Naive thymus-derived CD8-positive, alpha-beta T cell (primary cell): ENCODE results near the gene VTI1A. TPM values are rescaled to one million over a fixed set of nuclear protein-coding genes. Genes with fewer than 3 reads are reported as not detected.

Experiments used
- ATAC-seq, 2 donors: fragments of 150-1000 bp; cut with Tn5 transposase in 1 of 2; sonication (Bioruptor Pico), chemical (Tn5 transposase) in 1 of 2; 1 replicate in 1 of 2; 2 replicates in 1 of 2; pipeline ENCODE4 v1.10.0; 2021; ENCODE audit warnings: mild to moderate bottlenecking in 2 of 2, moderate library complexity in 2 of 2
- POLR2A ChIA-PET: fragments of 350-600 bp; sonication (Branson Sonifier 250); formaldehyde crosslinking; loops from one replicate; lab custom pipeline; 2021; ENCODE audit warnings: antibody characterized with exemption; lab: Charles Lee
- DNase-seq, 10 donors: peaks; one replicate each; pipeline versions ENCODE4 v3.0.0 to v3.0.0-alpha.2; 2020 to 2022
- H3K27ac Mint-ChIP-seq, 10 donors: one replicate each; pipeline ENCODE4 v1.8.0; 2020 to 2022; ENCODE audit warnings: mild to moderate bottlenecking in 10 of 10, mixed read lengths in 10 of 10, moderate library complexity in 4 of 10, inconsistent platforms in 1 of 10
- H3K27me3 Mint-ChIP-seq, 5 donors: one replicate each; pipeline ENCODE4 v1.8.0; 2021 to 2022; ENCODE audit warnings: mixed read lengths in 5 of 5
- H3K36me3 Mint-ChIP-seq, 3 donors: one replicate each; pipeline ENCODE4 v1.8.0; 2020 to 2022; ENCODE audit warnings: mixed read lengths in 3 of 3, mild to moderate bottlenecking in 2 of 3, inconsistent platforms in 1 of 3
- H3K4me1 Mint-ChIP-seq, 4 donors: one replicate each; pipeline ENCODE4 v1.8.0; 2021 to 2022; ENCODE audit warnings: mixed read lengths in 4 of 4
- H3K4me3 Mint-ChIP-seq, 10 donors: one replicate each; pipeline ENCODE4 v1.8.0; 2020 to 2022; ENCODE audit warnings: mild to moderate bottlenecking in 10 of 10, mixed read lengths in 10 of 10, moderate library complexity in 6 of 10, inconsistent platforms in 1 of 10
- H3K9me3 Mint-ChIP-seq, 9 donors: one replicate each; pipeline ENCODE4 v1.8.0; 2020 to 2022; ENCODE audit warnings: mixed read lengths in 9 of 9, mild to moderate bottlenecking in 3 of 9, inconsistent platforms in 1 of 9, moderate library complexity in 1 of 9
- polyA plus RNA-seq, 3 donors: library from polyadenylated mRNA; unstranded; fragments of 300-500 nt; fragmentation: Illumina TruSeq; gene quantifications; one replicate each; pipeline ENCODE4 v1.2.3, GENCODE V29; 2021
- total RNA-seq, 8 experiments: library from RNA in 2 of 8; stranded (reverse) in 2 of 8; gene quantifications; one replicate each; pipeline ENCODE4 v1.2.3 and lab custom pipeline; 2021 to 2026

VTI1A gene
- total and polyA plus RNA-seq, 5 experiments from 2014 or later, result 24.4 to 42.7 (median 30.2) TPM

DNA sequence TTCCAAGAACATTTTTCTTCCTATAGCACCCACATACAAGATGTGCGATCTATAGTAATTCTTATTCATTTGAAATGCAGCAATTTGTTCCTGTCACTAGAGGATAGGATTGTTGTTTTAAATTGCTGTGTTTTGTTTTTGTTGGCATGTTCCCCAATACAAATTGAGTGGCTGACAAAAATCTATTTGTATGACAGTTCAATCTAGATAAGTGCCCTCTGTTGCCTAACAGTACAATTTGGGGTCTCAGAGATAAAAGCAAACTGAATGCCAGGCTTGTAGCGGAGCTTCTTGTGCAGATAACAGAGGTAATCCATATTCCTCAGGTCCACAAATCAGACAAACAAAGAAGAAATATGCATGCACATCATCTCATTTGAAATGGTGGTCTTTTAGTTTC is 68.8 kb downstream of the VTI1A start:
- Mint-ChIP-seq H3K9me3 (peaks cover 0 to 8% (median 0%) of the 10 kb centered on the region in 9 donors), H3K27ac (peak overlapping the region in 1 of 10 donors; percentile 7), H3K36me3 (peaks cover 4 to 20% (median 9%) of the 10 kb centered on the region in 3 donors), H3K27me3 (no peaks in the 10 kb centered on the region), H3K4me1 (peaks cover 2 to 13% (median 10%) of the 10 kb centered on the region in 4 donors), H3K4me3 (no peak overlapping the region)
- POLR2A ChIA-PET, result no interaction called here
- ATAC-seq (no peak), DNase-seq (no peak)

DNA sequence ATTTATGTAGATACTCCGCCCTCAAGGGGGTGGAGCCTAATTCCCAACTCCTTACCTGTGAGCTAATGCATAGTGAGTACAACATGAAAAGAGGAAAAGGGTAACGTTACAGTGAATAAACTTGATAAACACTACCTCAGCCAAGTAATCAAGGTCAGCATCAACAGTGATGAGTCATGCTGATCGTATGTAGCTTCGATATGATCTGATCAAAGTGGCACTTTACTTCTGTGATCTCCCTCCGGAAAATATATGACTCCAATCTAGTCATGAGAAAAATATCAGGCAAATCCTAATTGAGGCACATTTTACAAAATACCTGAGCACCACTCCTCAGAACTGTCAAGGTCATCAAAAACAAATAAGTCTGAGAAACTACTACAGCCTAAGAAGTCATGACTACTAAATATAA is 70.4 kb downstream of the VTI1A start:
- no peaks in the 10 kb centered on the region for H3K27me3 Mint-ChIP-seq

DNA sequence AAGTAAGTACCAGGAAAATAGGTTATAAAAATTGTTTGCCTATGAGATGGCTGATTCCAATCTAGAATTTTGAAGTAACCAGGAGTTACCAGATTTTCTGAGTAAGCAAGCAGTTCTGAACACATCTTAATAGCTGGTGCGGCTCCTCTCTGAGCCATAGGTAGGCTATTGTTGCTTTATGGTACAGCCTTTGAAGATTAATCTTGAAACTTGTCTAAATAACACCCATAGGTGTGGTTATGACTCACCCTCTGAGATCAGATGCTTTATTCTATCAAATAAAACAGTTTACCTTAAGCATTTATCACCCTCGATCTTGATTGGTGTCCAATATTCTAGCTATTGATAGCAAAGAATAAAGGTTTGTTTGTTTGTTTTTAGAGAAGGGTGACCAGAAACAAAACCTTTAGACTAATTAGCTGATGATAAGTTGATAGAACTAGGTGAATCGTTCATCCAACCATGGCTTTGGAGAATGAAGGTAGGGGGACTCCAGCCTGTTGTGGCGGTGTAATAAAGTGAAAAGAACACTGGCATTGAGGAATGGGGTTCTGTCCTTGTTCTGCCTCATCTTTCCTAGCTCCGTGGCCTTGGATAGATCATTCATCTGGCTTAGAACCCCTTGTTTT is 72.2 kb downstream of the VTI1A start:
- ATAC-seq (no peak), DNase-seq (no peak)
- no peak overlapping the region for H3K27ac Mint-ChIP-seq
- H3K27me3 Mint-ChIP-seq, result no peaks in the 10 kb centered on the region
- H3K4me1 Mint-ChIP-seq, result peaks cover 0 to 5% (median 2%) of the 10 kb centered on the region in 4 donors
- POLR2A ChIA-PET, result no interaction called here
- H3K4me3 Mint-ChIP-seq, result no peak overlapping the region
- no peaks in the 10 kb centered on the region for H3K9me3 Mint-ChIP-seq
- peaks cover 0 to 2% (median 0%) of the 10 kb centered on the region in 3 donors for H3K36me3 Mint-ChIP-seq

More for the DNA sequence above, 70.4 kb downstream of the VTI1A start:
- no peak overlapping the region for H3K27ac Mint-ChIP-seq
- ATAC-seq (no peak), DNase-seq (no peak)
- H3K4me1 Mint-ChIP-seq, result peaks cover under 1 to 5% (median 4%) of the 10 kb centered on the region in 4 donors
- POLR2A ChIA-PET, result no interaction called here
- peaks cover 0 to 6% (median 0%) of the 10 kb centered on the region in 9 donors for H3K9me3 Mint-ChIP-seq
- H3K36me3 Mint-ChIP-seq, result peaks cover 0 to 13% (median 1%) of the 10 kb centered on the region in 3 donors
- no peak overlapping the region for H3K4me3 Mint-ChIP-seq

DNA sequence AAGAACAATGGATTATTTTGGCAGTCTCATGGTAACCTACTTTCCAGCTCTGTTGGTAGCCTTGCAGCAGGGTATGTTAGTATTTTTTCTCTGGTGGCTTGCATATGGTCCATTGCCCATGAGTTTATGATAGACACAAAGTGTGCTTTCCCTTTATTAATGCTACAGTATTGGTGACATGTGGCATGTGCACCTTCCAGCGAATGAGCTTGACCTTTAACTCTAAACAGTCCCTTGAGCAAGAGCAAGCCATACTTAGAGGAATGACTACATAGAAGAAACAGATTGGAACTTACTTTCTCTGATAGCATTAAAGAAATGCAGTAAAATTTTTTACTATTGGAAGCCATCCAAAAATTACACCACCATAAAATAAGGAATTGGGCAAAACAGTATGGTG is 73.9 kb downstream of the VTI1A start:
- DNase-seq, result no peak
- POLR2A ChIA-PET, result no interaction called here
- Mint-ChIP-seq H3K9me3 (no peaks in the 10 kb centered on the region), H3K4me1 (peaks cover 0 to 8% (median 5%) of the 10 kb centered on the region in 4 donors), H3K4me3 (no peak overlapping the region), H3K36me3 (no peaks in the 10 kb centered on the region), H3K27me3 (no peaks in the 10 kb centered on the region), H3K27ac (no peak overlapping the region)
- no peak for ATAC-seq

DNA sequence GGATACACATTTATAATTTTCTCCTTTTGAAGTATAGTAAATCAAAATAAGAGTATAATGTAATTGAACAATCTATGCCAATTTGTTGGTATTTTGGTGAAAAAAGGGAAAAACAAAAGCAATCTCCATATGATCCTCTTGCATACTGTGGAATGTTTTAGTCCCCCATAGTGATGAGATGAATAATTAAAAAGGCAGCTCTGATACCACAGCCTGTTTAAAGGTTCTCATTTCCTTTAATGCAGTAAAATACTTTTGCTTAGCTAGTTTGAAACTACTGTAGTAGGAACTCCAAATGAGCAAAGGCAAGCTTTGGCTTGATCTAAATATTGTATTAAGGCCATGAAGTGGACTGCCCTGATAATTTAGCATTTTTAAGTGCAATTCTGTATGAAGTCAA is 77.6 kb downstream of the VTI1A start:
- peaks cover 0 to 22% (median 10%) of the 10 kb centered on the region in 3 donors for H3K36me3 Mint-ChIP-seq
- POLR2A ChIA-PET, result no interaction called here
- no peak overlapping the region for H3K27ac Mint-ChIP-seq
- peaks cover 0 to 7% (median 5%) of the 10 kb centered on the region in 4 donors for H3K4me1 Mint-ChIP-seq
- H3K9me3 Mint-ChIP-seq, result no peaks in the 10 kb centered on the region
- no peak overlapping the region for H3K4me3 Mint-ChIP-seq
- H3K27me3 Mint-ChIP-seq, result no peaks in the 10 kb centered on the region
- no peak for ATAC-seq
- no peak for DNase-seq

DNA sequence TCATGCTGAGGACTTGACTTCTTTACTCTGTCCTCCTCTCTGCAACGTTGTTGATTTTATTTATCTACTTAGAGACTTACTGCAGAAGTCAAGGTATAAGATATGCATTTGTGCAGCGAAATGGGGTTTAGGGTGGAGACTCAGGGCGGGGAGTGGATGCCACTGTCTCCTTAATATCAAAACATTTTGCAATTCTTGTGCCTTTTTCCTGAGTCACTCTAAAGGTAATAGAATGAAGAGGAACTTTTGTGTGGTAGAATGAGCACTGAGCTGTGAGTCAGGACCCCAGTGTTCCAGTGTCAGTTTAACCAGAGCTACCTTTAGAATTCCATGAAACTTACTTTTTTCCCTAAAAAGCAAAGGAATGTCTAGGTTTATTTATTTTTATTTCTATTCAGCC is 78.2 kb downstream of the VTI1A start:
- no peaks in the 10 kb centered on the region for H3K27me3 Mint-ChIP-seq
- no peak for ATAC-seq
- H3K36me3 Mint-ChIP-seq, result peaks cover 0 to 22% (median 10%) of the 10 kb centered on the region in 3 donors
- peaks cover 0 to 8% (median 5%) of the 10 kb centered on the region in 4 donors for H3K4me1 Mint-ChIP-seq
- POLR2A ChIA-PET, result no interaction called here
- no peak for DNase-seq
- H3K9me3 Mint-ChIP-seq, result no peaks in the 10 kb centered on the region
- no peak overlapping the region for H3K27ac Mint-ChIP-seq
- H3K4me3 Mint-ChIP-seq, result no peak overlapping the region

DNA sequence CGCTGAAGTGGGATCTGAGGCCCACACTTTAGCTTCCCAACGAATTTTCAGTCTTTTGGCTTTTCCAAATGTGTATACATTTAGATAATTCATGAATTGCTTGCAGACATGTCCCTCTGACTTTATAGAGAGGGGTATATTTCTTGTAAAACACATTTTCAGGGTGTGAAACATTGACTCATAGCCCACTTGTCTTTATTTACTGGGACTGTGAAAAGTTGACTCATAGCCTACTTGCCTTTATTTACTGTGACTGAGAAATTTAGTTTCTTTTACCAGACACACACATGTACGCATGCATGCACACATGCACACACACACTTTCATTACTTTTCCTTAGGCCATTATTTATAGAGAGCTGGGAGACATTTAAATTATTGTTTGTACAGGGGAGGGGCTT is 79.1 kb downstream of the VTI1A start:
- no peaks in the 10 kb centered on the region for H3K27me3 Mint-ChIP-seq
- no peak overlapping the region for H3K4me3 Mint-ChIP-seq
- H3K9me3 Mint-ChIP-seq, result no peaks in the 10 kb centered on the region
- DNase-seq (no peak), ATAC-seq (no peak)
- H3K4me1 Mint-ChIP-seq, result peaks cover 0 to 12% (median 5%) of the 10 kb centered on the region in 4 donors
- POLR2A ChIA-PET, result no interaction called here
- H3K27ac Mint-ChIP-seq, result peak overlapping the region in 1 of 10 donors; percentile 1
- peaks cover 0 to 26% (median 14%) of the 10 kb centered on the region in 3 donors for H3K36me3 Mint-ChIP-seq

DNA sequence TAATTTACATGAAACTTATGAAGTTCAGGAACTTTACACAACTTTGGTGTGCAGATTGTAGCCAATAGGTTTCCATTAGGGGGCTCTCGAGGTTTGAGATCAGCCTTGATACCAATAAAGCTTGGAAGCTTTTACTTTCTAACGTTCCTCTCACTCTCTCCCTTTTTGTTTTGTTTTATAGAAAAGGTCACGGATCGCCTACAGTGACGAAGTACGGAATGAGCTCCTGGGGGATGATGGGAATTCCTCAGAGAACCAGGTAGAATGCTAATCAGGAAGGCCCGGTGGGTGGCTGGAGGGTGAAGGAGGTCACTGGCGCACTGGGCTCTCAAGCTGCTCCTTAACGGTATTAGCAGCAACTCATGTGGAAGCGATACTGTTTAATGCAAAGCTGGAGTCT is 79.9 kb downstream of the VTI1A start:
- H3K27me3 Mint-ChIP-seq, result no peaks in the 10 kb centered on the region
- no peak overlapping the region for H3K4me3 Mint-ChIP-seq
- ATAC-seq, result no peak
- no peak for DNase-seq
- peaks cover 0 to 20% (median 7%) of the 10 kb centered on the region in 4 donors for H3K4me1 Mint-ChIP-seq
- POLR2A ChIA-PET, result no interaction called here
- H3K36me3 Mint-ChIP-seq, result peaks cover 0 to 33% (median 14%) of the 10 kb centered on the region in 3 donors
- H3K27ac Mint-ChIP-seq, result no peak overlapping the region
- no peaks in the 10 kb centered on the region for H3K9me3 Mint-ChIP-seq

DNA sequence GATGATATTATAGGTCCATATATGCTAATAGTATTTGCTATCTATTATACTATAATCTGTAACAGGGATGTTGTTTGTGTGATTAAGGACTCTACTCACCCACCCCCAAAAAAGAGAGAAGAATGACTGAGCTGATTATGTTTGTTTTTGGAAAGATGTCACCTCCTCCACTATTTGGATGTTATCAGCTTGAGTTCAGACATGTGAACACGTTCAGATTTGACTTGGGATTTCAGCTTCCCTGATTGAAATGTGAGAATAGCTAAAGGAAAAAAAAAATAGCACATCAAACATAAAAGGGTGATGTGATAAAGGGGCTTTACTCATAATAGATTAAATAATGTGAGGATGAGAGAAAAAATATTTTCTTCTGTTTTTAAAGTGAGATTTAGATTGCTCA is 81.2 kb downstream of the VTI1A start:
- Mint-ChIP-seq H3K9me3 (no peaks in the 10 kb centered on the region), H3K4me3 (no peak overlapping the region), H3K27me3 (no peaks in the 10 kb centered on the region), H3K27ac (peak overlapping the region in 1 of 10 donors; percentile 34), H3K4me1 (peaks cover 0 to 24% (median 7%) of the 10 kb centered on the region in 4 donors), H3K36me3 (peaks cover 0 to 33% (median 14%) of the 10 kb centered on the region in 3 donors)
- ATAC-seq (no peak), DNase-seq (no peak)
- POLR2A ChIA-PET, result no interaction called here

DNA sequence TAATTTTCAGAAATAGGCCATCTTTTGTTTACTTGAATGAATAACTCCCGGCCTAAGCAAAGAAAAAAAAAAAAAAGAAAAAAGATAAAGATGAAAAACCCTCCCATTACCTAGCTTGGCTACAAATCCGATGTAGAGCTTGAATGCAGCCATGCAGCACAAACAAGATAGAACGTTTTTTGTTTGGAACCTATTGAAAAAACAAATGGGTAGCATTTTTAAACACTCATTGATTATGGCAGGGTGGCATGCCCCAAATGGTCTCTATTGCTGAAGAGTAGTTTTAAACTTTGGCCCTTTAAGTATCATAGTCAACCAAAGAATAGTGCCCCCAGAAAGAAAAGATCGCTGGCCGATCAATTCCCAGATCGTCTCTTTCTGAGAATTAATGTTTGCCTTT is 84.4 kb downstream of the VTI1A start:
- no peak for ATAC-seq
- peak overlapping the region in 1 of 10 donors; percentile 45 for H3K27ac Mint-ChIP-seq
- H3K4me1 Mint-ChIP-seq, result peaks cover 3 to 26% (median 8%) of the 10 kb centered on the region in 4 donors
- peaks cover 0 to 33% (median 14%) of the 10 kb centered on the region in 3 donors for H3K36me3 Mint-ChIP-seq
- H3K27me3 Mint-ChIP-seq, result no peaks in the 10 kb centered on the region
- H3K9me3 Mint-ChIP-seq, result no peaks in the 10 kb centered on the region
- peak overlapping the region in 2 of 10 donors; percentile 10 to 11 for H3K4me3 Mint-ChIP-seq
- DNase-seq, result no peak
- POLR2A ChIA-PET, result no interaction called here

DNA sequence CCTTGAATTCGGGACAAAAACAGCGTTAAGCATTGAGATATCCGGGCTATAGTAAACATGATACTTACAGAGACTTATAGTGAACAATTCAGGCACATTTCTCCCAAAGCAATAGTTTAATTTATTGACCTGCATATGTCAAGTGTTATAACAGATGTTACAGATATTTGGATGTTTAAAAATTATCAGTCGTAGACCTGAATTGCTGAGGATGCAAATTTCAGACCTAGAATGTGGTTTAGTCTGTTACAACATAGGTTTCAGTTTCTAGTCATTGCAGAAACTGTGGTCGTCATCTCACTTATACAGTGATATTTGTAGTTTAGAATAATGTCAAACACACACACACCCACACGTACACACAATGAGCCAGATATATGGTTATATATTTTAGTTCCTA is 85.2 kb downstream of the VTI1A start:
- no peak for DNase-seq
- POLR2A ChIA-PET, result no interaction called here
- H3K4me1 Mint-ChIP-seq, result peaks cover 3 to 26% (median 8%) of the 10 kb centered on the region in 4 donors
- no peaks in the 10 kb centered on the region for H3K27me3 Mint-ChIP-seq
- ATAC-seq, result no peak
- peak overlapping the region in 3 of 10 donors; percentile 19 to 45 (median 22) for H3K27ac Mint-ChIP-seq
- H3K36me3 Mint-ChIP-seq, result peaks cover 0 to 32% (median 10%) of the 10 kb centered on the region in 3 donors
- peak overlapping the region in 3 of 10 donors; percentile 33 to 63 (median 50) for H3K4me3 Mint-ChIP-seq
- no peaks in the 10 kb centered on the region for H3K9me3 Mint-ChIP-seq

DNA sequence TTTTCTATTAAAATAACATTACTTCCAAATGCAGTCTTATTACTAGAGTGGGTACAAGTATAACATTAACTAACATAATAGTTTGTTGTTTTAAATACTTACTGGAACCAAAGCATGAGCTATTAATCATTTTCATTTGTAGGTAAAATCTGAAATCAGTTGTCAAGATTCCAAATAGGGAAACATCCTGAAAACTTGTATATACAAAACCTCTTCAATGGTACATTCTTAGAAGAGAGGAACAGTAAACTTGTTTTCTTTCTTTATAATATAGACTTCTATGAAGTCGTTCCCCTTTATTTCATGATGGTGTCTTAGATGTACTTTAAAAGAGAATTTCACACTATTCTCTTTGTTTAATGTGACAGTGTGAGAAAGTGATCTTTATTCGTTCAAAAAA is 85.9 kb downstream of the VTI1A start:
- Mint-ChIP-seq H3K9me3 (no peaks in the 10 kb centered on the region), H3K4me1 (peaks cover 3 to 26% (median 8%) of the 10 kb centered on the region in 4 donors), H3K4me3 (no peak overlapping the region), H3K27me3 (no peaks in the 10 kb centered on the region), H3K36me3 (peaks cover under 1 to 31% (median 15%) of the 10 kb centered on the region in 3 donors), H3K27ac (peak overlapping the region in 2 of 10 donors; percentile 29 to 37)
- POLR2A ChIA-PET, result no interaction called here
- DNase-seq, result no peak
- ATAC-seq, result no peak

DNA sequence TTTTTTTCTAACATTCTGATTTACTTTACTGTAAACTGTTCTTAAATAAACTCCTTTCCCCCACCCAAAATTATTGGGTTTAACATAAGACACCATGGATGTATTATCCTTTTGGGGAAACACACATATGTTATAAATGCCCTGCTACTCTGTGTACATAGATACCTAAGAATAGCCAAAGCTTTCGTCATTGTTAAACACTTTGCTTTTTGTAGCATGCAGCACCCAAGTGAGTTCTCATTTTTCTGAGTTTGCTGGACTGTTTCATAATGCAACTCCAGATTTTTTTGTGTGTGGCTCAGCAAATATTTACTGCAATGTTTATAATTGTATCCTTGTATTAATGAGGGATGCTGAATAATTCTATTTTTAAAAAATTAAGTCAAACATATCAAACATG is 86.9 kb downstream of the VTI1A start:
- DNase-seq (no peak), ATAC-seq (no peak)
- Mint-ChIP-seq H3K27ac (peak overlapping the region in 1 of 10 donors; percentile 37), H3K36me3 (peaks cover 8 to 32% (median 18%) of the 10 kb centered on the region in 3 donors), H3K9me3 (no peaks in the 10 kb centered on the region), H3K27me3 (no peaks in the 10 kb centered on the region), H3K4me3 (no peak overlapping the region), H3K4me1 (peaks cover 3 to 26% (median 8%) of the 10 kb centered on the region in 4 donors)
- POLR2A ChIA-PET, result no interaction called here
